Germinal center (tissue), 1 donor: ENCODE measurements around the gene PALD1.

ENCODE experiments used
- DNase-seq: peaks from one replicate; pipeline ENCODE4 v3.0.0; 2012; ENCODE audit warnings: mixed read lengths, low spot score

The PALD1 gene

DNA sequence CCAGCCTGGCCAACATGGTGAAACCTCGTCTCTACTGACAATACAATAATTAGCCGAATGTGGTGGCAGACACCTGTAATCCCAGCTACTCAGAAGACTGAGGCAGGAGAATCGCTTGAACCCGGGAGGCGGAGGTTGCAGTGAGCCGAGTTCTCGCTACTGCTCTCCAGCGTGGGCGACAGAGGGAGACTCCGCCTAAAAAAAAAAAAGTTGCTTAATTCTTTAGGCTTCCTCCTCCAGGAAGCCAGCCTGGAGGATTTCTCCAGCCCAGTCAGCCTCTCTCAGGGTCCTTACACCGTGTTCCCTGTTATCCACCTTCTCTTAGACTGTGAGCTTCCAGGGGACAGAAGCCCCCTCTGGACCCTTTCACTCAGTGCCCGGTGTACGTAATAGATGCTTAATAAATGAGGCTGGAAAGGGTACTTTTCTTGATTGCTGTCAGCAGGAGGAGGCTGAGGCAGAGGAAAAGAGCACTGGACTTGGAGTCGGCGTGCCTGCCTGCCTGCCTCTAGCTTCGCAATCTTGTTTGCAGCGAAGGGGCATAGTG, 20.7 kb upstream of the PALD1 start:
- no peak for DNase-seq

DNA sequence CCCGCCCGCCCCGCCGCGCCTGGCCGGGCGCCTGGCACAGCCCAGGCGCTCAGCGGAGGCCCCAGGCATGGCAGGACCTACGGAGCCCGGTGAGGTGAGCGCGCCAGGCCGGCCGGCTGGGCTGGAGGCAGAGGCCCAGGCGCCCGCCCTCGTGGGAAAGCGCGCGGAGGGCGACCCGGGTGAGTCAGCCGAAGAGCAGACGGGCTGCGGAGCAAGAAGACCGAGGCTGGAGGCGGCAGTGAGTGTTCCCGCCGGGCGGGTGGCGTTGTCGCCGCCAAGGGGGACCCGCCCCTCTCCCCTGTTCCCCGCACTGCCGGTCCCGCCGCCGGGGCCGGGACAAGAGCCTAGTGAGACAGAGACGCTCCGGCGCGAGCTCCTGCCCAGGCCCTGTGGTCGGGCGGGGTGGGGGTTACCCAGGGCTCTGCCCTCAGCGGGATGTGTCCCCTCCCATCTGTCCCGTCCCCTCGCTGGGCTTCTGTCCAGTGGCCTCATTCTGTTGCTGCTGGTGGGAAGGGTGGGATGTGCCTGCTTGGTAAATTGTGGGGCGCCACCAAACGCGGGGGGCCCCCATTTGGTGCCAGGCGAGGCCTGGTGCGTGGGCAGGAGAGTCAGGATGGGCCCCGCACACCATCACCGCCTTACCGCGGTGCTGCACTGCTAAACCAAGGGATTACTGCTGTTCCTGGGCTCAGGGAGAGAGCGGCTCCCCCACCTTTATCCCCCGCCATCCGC, 20.1 kb upstream of the PALD1 start:
- peak; percentile 30 for DNase-seq

DNA sequence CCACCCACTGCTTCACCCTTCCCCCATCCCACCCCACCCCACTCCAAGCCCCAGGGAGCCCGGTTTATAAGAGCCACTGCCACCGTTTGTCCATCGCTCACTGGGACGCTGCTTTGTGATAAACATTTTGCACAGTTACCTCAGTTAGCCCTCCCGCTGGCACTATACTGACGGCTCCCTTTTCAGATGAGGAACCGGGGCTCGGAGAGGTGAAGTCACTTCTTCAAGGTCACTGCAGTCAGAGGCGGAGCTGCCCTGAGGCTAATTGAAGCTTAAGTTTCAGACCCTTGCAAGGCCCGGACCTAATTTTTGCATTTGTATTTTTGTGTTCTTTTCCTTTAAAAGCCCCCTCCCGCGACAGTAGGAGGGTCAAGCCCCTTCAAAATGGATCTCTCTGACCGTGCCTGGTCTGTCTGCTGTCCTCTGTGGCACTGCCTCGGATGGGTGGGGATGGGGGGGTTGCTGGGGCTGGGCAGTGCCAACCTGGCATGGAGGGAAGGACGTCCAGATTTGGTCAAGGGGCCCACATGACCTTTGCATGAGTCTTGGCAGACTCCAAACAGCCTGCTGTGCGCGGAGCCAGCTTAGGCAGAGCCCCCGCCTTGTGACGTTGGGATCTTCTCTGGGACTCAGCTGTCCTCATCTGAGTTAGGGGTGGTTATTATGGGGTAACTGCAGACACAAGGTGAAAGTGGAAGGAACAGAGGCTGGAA, 19.4 kb upstream of the PALD1 start:
- DNase-seq: no peak

- no peak for DNase-seq
Observed at GRCh38 chr10:70459774-70460490, 18.6 kb upstream of the PALD1 start.

GRCh38 chr10:70461397-70462348, 16.9 kb upstream of the PALD1 start:
- peak; percentile 73 for DNase-seq

- DNase-seq: no peak
Observed at GRCh38 chr10:70462349-70462984, 16.1 kb upstream of the PALD1 start.

DNA sequence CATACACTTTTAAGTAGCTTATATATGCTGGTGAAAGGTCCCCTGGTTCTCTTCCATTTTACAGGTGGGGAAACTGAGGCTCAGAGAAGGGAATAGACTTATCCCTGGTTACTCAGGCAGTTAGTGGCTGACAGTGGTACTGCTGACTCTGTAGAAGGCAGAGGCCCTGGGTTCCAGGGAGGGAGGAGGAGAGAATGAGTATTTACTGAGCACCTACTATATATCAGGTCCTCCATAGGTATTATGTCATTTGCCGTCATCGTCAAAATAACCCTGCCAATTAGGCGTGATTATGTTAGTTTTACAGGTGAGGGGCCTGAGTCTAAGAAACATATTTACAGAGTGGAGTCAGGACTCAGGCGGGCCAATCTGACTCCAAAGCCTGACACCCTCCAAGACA, 13.3 kb upstream of the PALD1 start:
- DNase-seq: no peak

DNA sequence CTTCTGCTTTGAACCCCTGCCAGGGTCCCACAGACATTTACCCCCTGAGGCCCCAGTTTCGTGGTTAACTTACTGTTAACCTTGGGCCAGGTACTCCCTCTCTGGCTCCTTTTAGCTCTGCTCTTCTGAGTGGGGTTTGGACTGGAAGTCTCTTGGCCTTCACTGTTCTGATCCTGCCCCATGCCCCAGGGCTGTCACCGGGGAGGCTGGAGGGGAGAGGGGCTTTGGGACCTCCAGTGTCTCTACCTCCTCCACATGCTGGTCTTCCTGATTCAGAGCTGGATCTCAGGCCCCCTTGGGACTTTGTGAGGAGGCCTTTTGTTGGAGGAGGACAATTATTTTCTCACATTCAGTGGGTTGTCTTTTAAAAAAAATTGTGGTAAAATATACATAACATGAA, 12.7 kb upstream of the PALD1 start:
- no peak for DNase-seq

- no peak for DNase-seq
Observed at GRCh38 chr10:70466951-70467350, 11.6 kb upstream of the PALD1 start.

- DNase-seq: no peak
Observed at GRCh38 chr10:70472799-70473454, 5.6 kb upstream of the PALD1 start.

GRCh38 chr10:70474780-70475179, 3.8 kb upstream of the PALD1 start:
- no peak for DNase-seq

- DNase-seq: no peak
Observed at GRCh38 chr10:70475661-70476060, 2.9 kb upstream of the PALD1 start.

GRCh38 chr10:70476249-70477035, 2.1 kb upstream of the PALD1 start:
- DNase-seq: no peak

DNA sequence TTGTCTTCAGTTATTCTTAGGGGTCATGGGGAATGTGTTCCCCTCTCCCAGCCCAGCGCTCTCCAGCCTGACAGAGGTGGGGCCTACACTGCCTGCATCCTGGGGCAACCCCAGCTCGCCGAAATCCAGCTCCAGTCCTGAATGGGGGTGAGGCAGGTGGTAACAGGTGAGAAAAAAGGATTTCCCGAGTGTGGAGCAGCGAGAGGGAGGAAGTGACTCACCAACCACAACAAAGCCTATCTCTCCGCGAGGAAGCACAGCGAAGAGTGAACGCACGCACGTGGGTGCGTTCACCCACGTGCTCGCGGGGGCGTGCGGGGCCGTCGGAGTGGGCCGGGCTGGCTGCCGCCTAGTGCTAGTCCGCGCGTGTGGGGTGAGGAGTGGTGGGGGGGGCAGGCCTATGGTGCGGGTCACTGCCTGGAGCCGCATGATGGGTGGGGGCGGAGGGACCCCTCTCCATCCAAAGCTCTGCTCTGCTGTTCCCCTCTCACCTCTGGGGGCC, 855 bp upstream of the PALD1 start:
- peak; percentile 44 for DNase-seq

- peak; percentile 31 for DNase-seq
Observed at GRCh38 chr10:70479165-70479581, 606 bp downstream of the PALD1 start.

DNA sequence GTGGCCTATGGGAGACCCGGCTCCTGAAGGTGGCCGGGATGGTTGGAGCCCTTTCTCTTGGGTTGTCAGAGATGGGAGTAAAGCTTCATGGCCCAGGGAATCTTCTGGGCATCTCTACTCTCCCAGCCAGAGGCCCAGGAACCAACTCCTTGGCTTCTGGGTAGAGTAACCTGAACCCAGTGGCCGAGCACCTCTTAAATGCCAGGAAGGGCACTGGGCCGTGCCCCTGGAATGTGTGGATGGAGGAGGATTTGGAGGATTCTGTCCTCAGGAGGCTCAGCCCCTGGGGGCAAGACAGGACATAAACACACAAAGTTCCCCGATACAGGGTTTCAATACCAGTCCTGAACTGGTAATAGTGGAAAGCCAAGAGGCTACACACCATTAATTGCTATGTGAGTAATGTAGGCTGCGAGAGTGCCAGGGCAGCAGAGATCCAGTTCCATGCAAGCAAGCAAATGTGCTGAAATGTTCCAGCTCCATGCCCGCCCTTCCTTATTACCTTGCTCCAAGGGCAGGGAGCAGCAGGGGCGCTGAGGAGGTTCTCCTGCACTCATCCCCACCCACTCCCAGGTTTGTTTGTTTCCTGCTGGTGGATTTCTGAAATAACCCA, 1.2 kb downstream of the PALD1 start:
- DNase-seq: no peak

GRCh38 chr10:70480239-70480861, 1.8 kb downstream of the PALD1 start:
- peak; percentile 82 for DNase-seq

GRCh38 chr10:70481105-70481504, 2.5 kb downstream of the PALD1 start:
- DNase-seq: no peak
